HUES48 (cell line): ENCODE measurements around the gene ARFGEF2.
A peak's percentile ranks its signal among the peaks of the same experiment; 100 is the strongest.

Experiments
- H3K27ac ChIP-seq: one replicate; pipeline ENCODE4 v1.7.0; 2013; ENCODE audit warnings: low read depth, low read length, inconsistent platforms
- H3K27me3 ChIP-seq: 2 replicates; pipeline ENCODE4 v1.6.1; 2013; ENCODE audit warnings: mild to moderate bottlenecking, low read length; ENCODE audit not compliant: control insufficient read depth, insufficient read depth
- H3K36me3 ChIP-seq: 2 replicates; pipeline ENCODE4 v1.6.1; 2013; ENCODE audit warnings: low read length; ENCODE audit not compliant: control insufficient read depth, insufficient read depth
- H3K4me1 ChIP-seq: 2 replicates; pipeline ENCODE4 v1.6.1; 2013; ENCODE audit warnings: mild to moderate bottlenecking, low read length; ENCODE audit not compliant: control insufficient read depth, insufficient read depth
- H3K4me3 ChIP-seq: 2 replicates; pipeline ENCODE4 v1.5.1; 2013; ENCODE audit warnings: mild to moderate bottlenecking, low read depth, low read length
- H3K9ac ChIP-seq: 2 replicates; pipeline ENCODE4 v1.6.1; 2013; ENCODE audit warnings: mild to moderate bottlenecking, low read depth, low read length, moderate library complexity
- H3K9me3 ChIP-seq: 2 replicates; pipeline ENCODE4 v1.6.1; 2013; ENCODE audit warnings: low read length; ENCODE audit not compliant: control insufficient read depth, insufficient read depth

Gene ARFGEF2

GRCh38 chr20:48919882-48920526, 1.5 kb upstream of the ARFGEF2 start:
- H3K27me3 ChIP-seq: no peaks in the 10 kb centered on the region
- H3K4me3 ChIP-seq: no peak overlapping the region
- no peak overlapping the region for H3K27ac ChIP-seq
- no peak overlapping the region for H3K9ac ChIP-seq
- H3K36me3 ChIP-seq: no peaks in the 10 kb centered on the region
- H3K4me1 ChIP-seq: peaks cover 14% of the 10 kb centered on the region
- no peaks in the 10 kb centered on the region for H3K9me3 ChIP-seq

- no peaks in the 10 kb centered on the region for H3K36me3 ChIP-seq
- no peaks in the 10 kb centered on the region for H3K27me3 ChIP-seq
- H3K4me3 ChIP-seq: peak overlapping the region; percentile 92
- no peak overlapping the region for H3K27ac ChIP-seq
- peaks cover 14% of the 10 kb centered on the region for H3K4me1 ChIP-seq
- H3K9ac ChIP-seq: no peak overlapping the region
- H3K9me3 ChIP-seq: no peaks in the 10 kb centered on the region
Measured at GRCh38 chr20:48920527-48921167, 864 bp upstream of the ARFGEF2 start.

- Histone ChIP-seq H3K36me3 (no peaks in the 10 kb centered on the region), H3K27me3 (no peaks in the 10 kb centered on the region), H3K4me3 (peak overlapping the region; percentile 92), H3K9ac (peak overlapping the region; percentile 94), H3K9me3 (no peaks in the 10 kb centered on the region), H3K4me1 (peaks cover 14% of the 10 kb centered on the region), H3K27ac (peak overlapping the region; percentile 89)
Measured at GRCh38 chr20:48921883-48922820, 641 bp downstream of the ARFGEF2 start.

- H3K4me1 ChIP-seq: peaks cover 14% of the 10 kb centered on the region
- H3K27ac ChIP-seq: peak overlapping the region; percentile 22
- no peaks in the 10 kb centered on the region for H3K27me3 ChIP-seq
- no peak overlapping the region for H3K9ac ChIP-seq
- H3K36me3 ChIP-seq: no peaks in the 10 kb centered on the region
- peak overlapping the region; percentile 92 for H3K4me3 ChIP-seq
- H3K9me3 ChIP-seq: no peaks in the 10 kb centered on the region
Measured at GRCh38 chr20:48923149-48923718, 1.7 kb downstream of the ARFGEF2 start.

DNA sequence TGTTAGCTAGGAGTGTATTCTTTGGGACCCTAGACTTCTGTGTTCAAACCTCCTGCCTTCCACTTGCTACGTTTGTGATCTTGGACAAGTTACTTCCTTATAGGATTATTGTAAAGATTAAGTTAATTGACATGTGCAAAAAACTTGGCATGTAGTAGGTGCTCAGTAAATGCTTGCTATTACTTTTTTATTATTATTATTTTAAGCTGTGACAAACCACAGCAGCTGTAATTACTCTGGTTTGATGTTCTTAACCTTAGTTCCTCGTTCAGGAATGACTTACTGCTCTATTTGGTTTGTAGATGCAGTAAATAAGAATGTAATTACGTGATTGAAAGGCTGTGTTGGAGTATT, 3.2 kb downstream of the ARFGEF2 start:
- no peaks in the 10 kb centered on the region for H3K36me3 ChIP-seq
- H3K9ac ChIP-seq: no peak overlapping the region
- H3K4me3 ChIP-seq: no peak overlapping the region
- no peaks in the 10 kb centered on the region for H3K27me3 ChIP-seq
- H3K9me3 ChIP-seq: no peaks in the 10 kb centered on the region
- peaks cover 14% of the 10 kb centered on the region for H3K4me1 ChIP-seq
- no peak overlapping the region for H3K27ac ChIP-seq

DNA sequence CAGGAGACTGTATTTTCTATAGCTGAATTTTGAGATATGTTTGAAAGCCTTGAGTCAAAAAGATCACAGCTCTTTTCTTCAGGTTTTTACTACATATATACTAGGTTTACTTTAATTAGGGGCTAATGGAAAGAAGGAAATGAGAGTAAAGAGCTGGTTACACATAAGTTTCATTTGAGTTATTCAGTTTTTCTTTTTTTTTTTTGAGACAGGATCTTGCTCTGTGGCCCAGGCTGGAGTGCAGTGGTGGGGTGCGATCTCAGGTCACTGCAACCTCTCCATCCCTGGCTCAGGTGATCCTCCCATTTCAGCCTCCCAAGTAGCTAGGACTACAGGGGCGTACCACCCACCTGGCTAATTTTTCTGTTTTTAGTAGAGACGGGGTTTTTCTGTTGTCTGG, 4.8 kb downstream of the ARFGEF2 start:
- Histone ChIP-seq H3K4me1 (peaks cover 14% of the 10 kb centered on the region), H3K27me3 (no peaks in the 10 kb centered on the region), H3K36me3 (no peaks in the 10 kb centered on the region), H3K27ac (no peak overlapping the region), H3K4me3 (no peak overlapping the region), H3K9me3 (no peaks in the 10 kb centered on the region), H3K9ac (no peak overlapping the region)

DNA sequence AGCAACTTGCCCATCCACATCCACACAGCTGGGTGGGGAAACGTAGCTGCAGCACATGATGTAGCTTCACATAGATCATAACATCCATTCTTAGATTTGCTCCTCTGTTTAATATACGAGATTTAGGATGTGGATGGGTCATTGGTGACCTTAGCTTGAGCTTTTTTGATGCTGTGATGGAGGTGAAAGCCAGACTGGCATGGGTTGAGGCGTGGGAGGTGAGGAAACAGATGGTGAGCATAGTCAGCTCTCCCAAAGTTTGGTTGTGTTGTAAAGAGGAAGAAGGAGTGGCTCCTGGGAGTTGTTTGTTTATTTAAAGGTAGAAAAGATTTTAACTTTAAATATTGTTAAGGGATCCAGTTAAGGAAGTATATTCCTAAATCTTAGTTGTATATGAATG, 5.3 kb downstream of the ARFGEF2 start:
- Histone ChIP-seq H3K27ac (no peak overlapping the region), H3K9ac (no peak overlapping the region), H3K36me3 (no peaks in the 10 kb centered on the region), H3K27me3 (no peaks in the 10 kb centered on the region), H3K4me1 (peaks cover 14% of the 10 kb centered on the region), H3K9me3 (no peaks in the 10 kb centered on the region), H3K4me3 (no peak overlapping the region)

DNA sequence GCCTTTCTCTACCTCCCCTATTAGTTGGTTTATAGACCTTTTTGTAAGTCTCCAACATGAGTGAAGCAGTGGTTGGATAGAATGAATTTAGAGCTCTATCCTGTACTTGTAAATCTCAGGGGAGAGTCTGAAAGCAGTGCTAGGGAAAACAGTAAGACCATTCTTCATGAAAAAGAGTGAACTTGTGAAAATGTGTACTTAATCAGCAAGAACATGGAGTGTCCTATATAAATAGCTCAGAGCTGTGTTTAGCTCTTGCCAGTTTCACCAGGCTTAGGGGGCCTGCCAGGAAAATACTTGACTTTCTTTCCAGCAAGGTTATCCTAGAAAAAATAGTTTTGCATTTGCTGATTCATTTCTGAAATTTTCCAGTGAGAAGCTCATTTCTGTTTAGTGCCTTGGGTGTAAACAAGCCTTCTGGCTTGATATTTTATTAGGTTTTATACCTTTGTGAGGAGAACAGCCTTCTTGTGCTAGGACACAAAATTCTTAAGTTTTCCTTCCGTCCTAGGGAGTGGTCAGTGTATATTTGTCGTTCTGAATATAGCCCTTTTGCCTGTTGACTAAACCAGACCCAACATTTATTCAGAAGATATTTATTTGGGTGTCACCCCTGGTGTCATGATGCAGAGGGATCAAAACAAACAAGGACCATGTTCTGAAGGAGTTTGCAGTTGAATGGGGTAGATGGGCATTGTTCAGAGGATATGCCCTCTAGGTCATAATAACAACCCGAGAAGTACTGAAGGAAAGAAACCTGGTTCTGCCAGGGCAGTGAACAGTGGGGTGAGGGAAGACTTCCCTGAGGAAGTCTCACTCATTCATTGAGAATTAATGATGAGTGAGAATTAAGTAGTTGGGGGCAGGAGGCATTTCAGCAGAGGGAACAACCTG, 7.6 kb downstream of the ARFGEF2 start:
- Histone ChIP-seq H3K9ac (no peak overlapping the region), H3K27ac (no peak overlapping the region), H3K4me3 (no peak overlapping the region), H3K4me1 (no peaks in the 10 kb centered on the region), H3K27me3 (no peaks in the 10 kb centered on the region), H3K36me3 (no peaks in the 10 kb centered on the region), H3K9me3 (no peaks in the 10 kb centered on the region)

DNA sequence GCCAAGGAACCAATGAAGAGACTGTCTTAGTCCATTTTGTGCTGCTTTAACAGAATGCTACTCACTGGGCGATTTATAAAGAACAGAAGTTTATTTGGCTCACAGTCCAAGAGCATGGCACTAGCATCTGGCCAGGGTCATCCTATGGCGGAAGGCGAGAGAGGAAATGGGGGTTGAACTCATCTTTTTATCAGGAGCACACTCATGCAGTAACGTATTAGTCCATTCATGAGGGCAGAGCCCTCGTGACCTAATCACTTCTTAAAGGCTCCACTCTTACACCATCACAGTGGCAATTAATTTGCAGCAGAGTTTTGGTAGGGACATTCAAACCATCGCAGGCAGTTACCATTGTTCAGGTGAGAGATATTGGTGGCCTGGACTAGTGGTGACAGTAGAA, 8.5 kb downstream of the ARFGEF2 start:
- no peak overlapping the region for H3K4me3 ChIP-seq
- no peak overlapping the region for H3K27ac ChIP-seq
- H3K9ac ChIP-seq: no peak overlapping the region

GRCh38 chr20:48930878-48931277, 9.4 kb downstream of the ARFGEF2 start:
- Histone ChIP-seq H3K36me3 (no peaks in the 10 kb centered on the region), H3K9ac (no peak overlapping the region), H3K4me3 (no peak overlapping the region), H3K27me3 (no peaks in the 10 kb centered on the region), H3K9me3 (no peaks in the 10 kb centered on the region), H3K27ac (no peak overlapping the region), H3K4me1 (no peaks in the 10 kb centered on the region)

More for the DNA sequence above, 8.5 kb downstream of the ARFGEF2 start:
- Histone ChIP-seq H3K36me3 (no peaks in the 10 kb centered on the region), H3K4me1 (no peaks in the 10 kb centered on the region), H3K9me3 (no peaks in the 10 kb centered on the region), H3K27me3 (no peaks in the 10 kb centered on the region)
